Naive thymus-derived CD4-positive, alpha-beta T cell (primary cell): Measurements from ENCODE around the gene JMJD1C. TPM values are rescaled to one million over a fixed set of nuclear protein-coding genes. Genes with fewer than 3 reads are reported as not detected.

ENCODE experiments used
- ATAC-seq: fragments of 150-1000 bp; cut with Tn5 transposase; 2 replicates; pipeline ENCODE4 v1.10.0; 2021; ENCODE audit warnings: mild to moderate bottlenecking, moderate library complexity
- CTCF ChIA-PET: fragments of 350-600 bp; sonication (Branson Sonifier 250); formaldehyde crosslinking; loops from one replicate; lab custom pipeline; 2021; ENCODE audit warnings: antibody characterized with exemption; lab: Charles Lee
- POLR2A ChIA-PET: fragments of 350-600 bp; sonication (Branson Sonifier 250); formaldehyde crosslinking; loops from one replicate; lab custom pipeline; 2021; ENCODE audit warnings: antibody characterized with exemption, inconsistent platforms; lab: Charles Lee
- DNase-seq, 9 donors: peaks; one replicate each; pipeline versions ENCODE4 v3.0.0 to v3.0.0-alpha.2; 2020 to 2022; ENCODE audit warnings: mixed read lengths in 1 of 9
- H3K27ac ChIP-seq: one replicate; pipeline ENCODE4 v1.7.0; 2013; ENCODE audit warnings: mild to moderate bottlenecking, low read depth, low read length, moderate library complexity
- H3K27me3 ChIP-seq, 2 donors: one replicate each; pipeline ENCODE4 v1.7.0; 2013; ENCODE audit warnings: low read length in 2 of 2, mild to moderate bottlenecking in 2 of 2, moderate library complexity in 2 of 2; ENCODE audit not compliant: control insufficient read depth in 2 of 2, insufficient read depth in 2 of 2
- H3K36me3 ChIP-seq, 3 experiments: 1 replicate in 2 of 3; 2 replicates in 1 of 3; pipeline ENCODE4 v1.7.0; 2013; ENCODE audit warnings: low read length in 3 of 3, mild to moderate bottlenecking in 3 of 3, moderate library complexity in 1 of 3; ENCODE audit not compliant: insufficient read depth in 3 of 3, control insufficient read depth in 2 of 3
- H3K4me1 ChIP-seq, 2 donors: one replicate each; pipeline ENCODE4 v1.7.0; 2013; ENCODE audit warnings: low read length in 2 of 2, mild to moderate bottlenecking in 2 of 2, moderate library complexity in 1 of 2; ENCODE audit not compliant: control insufficient read depth in 2 of 2, insufficient read depth in 2 of 2
- H3K4me3 ChIP-seq: 2 replicates; pipeline ENCODE4 v1.7.0; 2013; ENCODE audit warnings: mild to moderate bottlenecking, low read length
- H3K9me3 ChIP-seq, 3 experiments: 1 replicate in 2 of 3; 2 replicates in 1 of 3; pipeline ENCODE4 v1.7.0; 2013; ENCODE audit warnings: low read length in 3 of 3; ENCODE audit not compliant: control insufficient read depth in 2 of 3
- H3K27ac Mint-ChIP-seq, 9 donors: one replicate each; pipeline ENCODE4 v1.8.0; 2020 to 2022; ENCODE audit warnings: mixed read lengths in 9 of 9, mild to moderate bottlenecking in 8 of 9, moderate library complexity in 5 of 9, inconsistent platforms in 2 of 9
- H3K27me3 Mint-ChIP-seq, 5 donors: one replicate each; pipeline ENCODE4 v1.8.0; 2021 to 2022; ENCODE audit warnings: mixed read lengths in 5 of 5, mild to moderate bottlenecking in 1 of 5
- H3K36me3 Mint-ChIP-seq, 5 donors: one replicate each; pipeline ENCODE4 v1.8.0; 2020 to 2022; ENCODE audit warnings: mixed read lengths in 5 of 5, mild to moderate bottlenecking in 3 of 5, inconsistent platforms in 1 of 5
- H3K4me1 Mint-ChIP-seq, 7 donors: one replicate each; pipeline ENCODE4 v1.8.0; 2020 to 2022; ENCODE audit warnings: mixed read lengths in 7 of 7, mild to moderate bottlenecking in 3 of 7, inconsistent platforms in 1 of 7
- H3K4me3 Mint-ChIP-seq, 10 donors: one replicate each; pipeline ENCODE4 v1.8.0; 2020 to 2022; ENCODE audit warnings: mild to moderate bottlenecking in 10 of 10, mixed read lengths in 10 of 10, moderate library complexity in 6 of 10, inconsistent platforms in 2 of 10
- H3K9me3 Mint-ChIP-seq, 11 donors: one replicate each; pipeline ENCODE4 v1.8.0; 2020 to 2022; ENCODE audit warnings: mixed read lengths in 11 of 11, mild to moderate bottlenecking in 4 of 11, inconsistent platforms in 1 of 11, moderate library complexity in 1 of 11
- intact Hi-C, 2 donors: fragments of 100-400 bp; cut with micrococcal nuclease; formaldehyde crosslinking; loops; one replicate each; pipeline ENCODE4 v1.15.1; 2023
- polyA plus RNA-seq, 2 donors: library from polyadenylated mRNA; unstranded; fragments of 300-500 nt; fragmentation: Illumina TruSeq; gene quantifications; one replicate each; pipeline ENCODE4 v1.2.3, GENCODE V29; 2021
- total RNA-seq, 6 experiments: library from RNA in 5 of 6; stranded (reverse) in 5 of 6; gene quantifications; 1 replicate in 5 of 6; 2 replicates in 1 of 6; pipeline ENCODE4 v1.2.3 and lab custom pipeline; 2021 to 2026

JMJD1C gene
- total and polyA plus RNA-seq, 7 experiments from 2014 or later: 59.0 to 331 (median 120) TPM

- peaks cover 14 to 35% of the 10 kb centered on the region in 2 donors for H3K4me1 ChIP-seq
- Mint-ChIP-seq H3K27ac (peak overlapping the region in 7 of 9 donors; percentile 10 to 82 (median 34)), H3K4me1 (peaks cover 26 to 74% (median 67%) of the 10 kb centered on the region in 7 donors), H3K36me3 (peaks cover 15 to 50% (median 42%) of the 10 kb centered on the region in 5 donors), H3K4me3 (peak overlapping the region in 7 of 10 donors; percentile 13 to 61 (median 34)), H3K27me3 (no peaks in the 10 kb centered on the region), H3K9me3 (peaks cover 0 to 4% (median 0%) of the 10 kb centered on the region in 11 donors)
- intact Hi-C loops: loop anchor here (1.0 to 5.0 kb wide), 2 partner anchors 34 to 35 kb away; no protein-coding TSS in a partner anchor
- H3K4me3 ChIP-seq: no peak overlapping the region
- H3K9me3 ChIP-seq: peaks cover 0 to 3% (median 0%) of the 10 kb centered on the region in 3 experiments
- ATAC-seq (peak; percentile 39), DNase-seq (no peak)
- H3K27me3 ChIP-seq: no peaks in the 10 kb centered on the region
- POLR2A ChIA-PET: interaction anchor here (0.6 to 1.6 kb wide), 2 partner anchors 75 to 421 kb away, joined by 3 to 4 read pairs; no protein-coding TSS in a partner anchor
- peaks cover 4 to 40% (median 5%) of the 10 kb centered on the region in 3 experiments for H3K36me3 ChIP-seq
- CTCF ChIA-PET: interaction anchor here (1.1 to 1.8 kb wide), 2 partner anchors 49 to 513 kb away, joined by 3 to 6 read pairs; no protein-coding TSS in a partner anchor
- H3K27ac ChIP-seq: no peak overlapping the region
Measured at GRCh38 chr10:63206997-63207811, 258.6 kb downstream of the JMJD1C start.

- Histone ChIP-seq H3K9me3 (no peaks in the 10 kb centered on the region), H3K4me1 (peaks cover 14 to 35% of the 10 kb centered on the region in 2 donors), H3K27ac (no peak overlapping the region), H3K4me3 (no peak overlapping the region), H3K27me3 (no peaks in the 10 kb centered on the region), H3K36me3 (peaks cover 0 to 41% (median 0%) of the 10 kb centered on the region in 3 experiments)
- Mint-ChIP-seq H3K36me3 (peaks cover 11 to 44% (median 36%) of the 10 kb centered on the region in 5 donors), H3K4me3 (peak overlapping the region in 6 of 10 donors; percentile 26 to 61 (median 38)), H3K27ac (peak overlapping the region in 5 of 9 donors; percentile 10 to 82 (median 32)), H3K27me3 (no peaks in the 10 kb centered on the region), H3K4me1 (peaks cover 22 to 68% (median 61%) of the 10 kb centered on the region in 7 donors), H3K9me3 (no peaks in the 10 kb centered on the region)
- DNase-seq: no peak
- CTCF ChIA-PET: interaction anchor here (1.8 kb wide), 1 partner anchor 514 kb away, joined by 6 read pairs; no protein-coding TSS in a partner anchor
- intact Hi-C loops: loop anchor here in 1 of 2 donors (5.0 kb wide), 1 partner anchor 34 kb away; no protein-coding TSS in a partner anchor
- no peak for ATAC-seq
- POLR2A ChIA-PET: interaction anchor here (0.6 to 1.6 kb wide), 3 partner anchors 8 to 422 kb away, joined by 3 to 4 read pairs (median 3); no protein-coding TSS in a partner anchor
Measured at GRCh38 chr10:63206576-63206975, 259.2 kb downstream of the JMJD1C start.

- H3K36me3 ChIP-seq: peaks cover 0 to 38% (median 2%) of the 10 kb centered on the region in 3 experiments
- H3K9me3 ChIP-seq: no peaks in the 10 kb centered on the region
- POLR2A ChIA-PET: no interaction called here
- H3K27me3 Mint-ChIP-seq: no peaks in the 10 kb centered on the region
- DNase-seq (no peak), ATAC-seq (peak; percentile 37)
- no peak overlapping the region for H3K27ac ChIP-seq
- H3K36me3 Mint-ChIP-seq: peaks cover 10 to 34% (median 32%) of the 10 kb centered on the region in 5 donors
- H3K4me3 ChIP-seq: no peak overlapping the region
- no peaks in the 10 kb centered on the region for H3K9me3 Mint-ChIP-seq
- CTCF ChIA-PET: interaction anchor here (1.2 to 1.8 kb wide), 2 partner anchors 38 to 515 kb away, joined by 3 to 6 read pairs; no protein-coding TSS in a partner anchor
- H3K27ac Mint-ChIP-seq: peak overlapping the region in 5 of 9 donors; percentile 18 to 64 (median 28)
- no peaks in the 10 kb centered on the region for H3K27me3 ChIP-seq
- H3K4me3 Mint-ChIP-seq: no peak overlapping the region
- peaks cover 21 to 60% (median 53%) of the 10 kb centered on the region in 7 donors for H3K4me1 Mint-ChIP-seq
- intact Hi-C loops: loop anchor here in 1 of 2 donors (5.0 kb wide), 1 partner anchor 33 kb away; no protein-coding TSS in a partner anchor
- peaks cover 14 to 33% of the 10 kb centered on the region in 2 donors for H3K4me1 ChIP-seq
Measured at GRCh38 chr10:63205421-63205820, 260.4 kb downstream of the JMJD1C start.

- Histone ChIP-seq H3K4me1 (peaks cover 14 to 29% of the 10 kb centered on the region in 2 donors), H3K27me3 (no peaks in the 10 kb centered on the region), H3K27ac (no peak overlapping the region), H3K36me3 (peaks cover 0 to 40% (median 5%) of the 10 kb centered on the region in 3 experiments), H3K4me3 (no peak overlapping the region), H3K9me3 (no peaks in the 10 kb centered on the region)
- Mint-ChIP-seq H3K4me1 (peaks cover 20 to 54% (median 47%) of the 10 kb centered on the region in 7 donors), H3K36me3 (peaks cover 10 to 33% (median 29%) of the 10 kb centered on the region in 5 donors), H3K27ac (peak overlapping the region in 7 of 9 donors; percentile 13 to 88 (median 43)), H3K9me3 (no peaks in the 10 kb centered on the region), H3K4me3 (peak overlapping the region in 2 of 10 donors; percentile 8 to 91), H3K27me3 (no peaks in the 10 kb centered on the region)
- intact Hi-C loops: loop anchor here in 1 of 2 donors (5.0 kb wide), 1 partner anchor 33 kb away; no protein-coding TSS in a partner anchor
- ChIA-PET CTCF (interaction anchor here (1.2 to 1.8 kb wide), 2 partner anchors 38 to 515 kb away, joined by 3 to 6 read pairs; no protein-coding TSS in a partner anchor), POLR2A (interaction anchor here (0.7 kb wide), 1 partner anchor 18 kb away, joined by 4 read pairs; no protein-coding TSS in a partner anchor)
- DNase-seq (no peak), ATAC-seq (no peak)
Measured at GRCh38 chr10:63204667-63205391, 260.9 kb downstream of the JMJD1C start.

GRCh38 chr10:63201118-63201517 is 264.7 kb downstream of the JMJD1C start:
- DNase-seq: no peak
- peaks cover 0 to 39% (median 18%) of the 10 kb centered on the region in 5 donors for H3K36me3 Mint-ChIP-seq
- intact Hi-C loops: no loop called here

More at GRCh38 chr10:63201118-63201517, 264.7 kb downstream of the JMJD1C start:
- Histone ChIP-seq H3K27me3 (no peaks in the 10 kb centered on the region), H3K4me3 (no peak overlapping the region), H3K4me1 (peaks cover 5 to 15% of the 10 kb centered on the region in 2 donors), H3K9me3 (no peaks in the 10 kb centered on the region), H3K27ac (no peak overlapping the region), H3K36me3 (peaks cover 6 to 42% (median 8%) of the 10 kb centered on the region in 3 experiments)
- CTCF ChIA-PET: interaction anchor here (1.0 to 1.4 kb wide), 2 partner anchors 16 to 54 kb away, joined by 4 to 5 read pairs; no protein-coding TSS in a partner anchor
- Mint-ChIP-seq H3K27me3 (no peaks in the 10 kb centered on the region), H3K4me3 (no peak overlapping the region), H3K27ac (no peak overlapping the region), H3K9me3 (no peaks in the 10 kb centered on the region), H3K4me1 (peaks cover 0 to 30% (median 17%) of the 10 kb centered on the region in 7 donors)
- ATAC-seq: no peak
- POLR2A ChIA-PET: interaction anchor here (1.3 kb wide), 1 partner anchor 428 kb away, joined by 3 read pairs; no protein-coding TSS in a partner anchor
